Smooth muscle cell of the brain vasculature (primary cell): ENCODE results near the gene BHLHA15.
"Not testable (repeated sequence)": the region's sequence is repeated elsewhere in the genome, so short reads cannot be mapped to it uniquely, and the experiment has no call there.

Experiments used
- DNase-seq: peaks from one replicate; pipeline ENCODE4 v3.0.0-alpha.2; 2012; ENCODE audit warnings: low read depth, low spot score

The BHLHA15 gene

GRCh38 chr7:98209166-98209920, 1.9 kb upstream of the BHLHA15 start:
- DNase-seq: no peak

GRCh38 chr7:98210513-98211220, 572 bp upstream of the BHLHA15 start:
- DNase-seq: no peak

GRCh38 chr7:98211676-98212531, 665 bp downstream of the BHLHA15 start:
- DNase-seq: no peak

- DNase-seq: no peak
Observed at GRCh38 chr7:98212532-98213041, 1.3 kb downstream of the BHLHA15 start.

GRCh38 chr7:98213296-98213887, 2.2 kb downstream of the BHLHA15 start:
- no peak for DNase-seq

- no peak for DNase-seq
Observed at GRCh38 chr7:98213888-98214810, 2.9 kb downstream of the BHLHA15 start.

- no peak for DNase-seq
Observed at GRCh38 chr7:98214811-98215321, 3.6 kb downstream of the BHLHA15 start.

GRCh38 chr7:98215561-98216495, 4.6 kb downstream of the BHLHA15 start:
- no peak for DNase-seq

- DNase-seq: no peak
Observed at GRCh38 chr7:98216941-98217622, 5.8 kb downstream of the BHLHA15 start.

GRCh38 chr7:98217623-98218582, 6.7 kb downstream of the BHLHA15 start:
- DNase-seq: no peak

GRCh38 chr7:98219382-98219781, 8.1 kb downstream of the BHLHA15 start:
- not testable (repeated sequence) for DNase-seq

- no peak for DNase-seq
Observed at GRCh38 chr7:98221611-98222532, 10.6 kb downstream of the BHLHA15 start.

GRCh38 chr7:98222533-98223195, 11.4 kb downstream of the BHLHA15 start:
- no peak for DNase-seq

- no peak for DNase-seq
Observed at GRCh38 chr7:98223351-98223897, 12.2 kb downstream of the BHLHA15 start.

- no peak for DNase-seq
Observed at GRCh38 chr7:98223898-98224700, 12.9 kb downstream of the BHLHA15 start.
